Measurements from ENCODE around the gene NPPC.
A peak's percentile ranks its signal among the peaks of the same experiment; 100 is the strongest.

NPPC gene

GRCh38 chr2:231934441-231935206, 8.4 kb upstream of the NPPC start:
- no peak for DNase-seq

- no peak for DNase-seq
These were observed 7.8 kb upstream of the NPPC start for GRCh38 chr2:231933916-231934401.

GRCh38 chr2:231932985-231933915, 7.1 kb upstream of the NPPC start:
- no peak for DNase-seq

GRCh38 chr2:231932711-231932970, 6.4 kb upstream of the NPPC start:
- DNase-seq, result no peak

GRCh38 chr2:231931481-231931915, 5.3 kb upstream of the NPPC start:
- DNase-seq, result no peak

- DNase-seq, result no peak
These were observed 4.5 kb upstream of the NPPC start for GRCh38 chr2:231930593-231931281.

GRCh38 chr2:231929961-231930592, 3.9 kb upstream of the NPPC start:
- peak; percentile 17 for DNase-seq

- DNase-seq, result no peak
These were observed 2.9 kb upstream of the NPPC start for GRCh38 chr2:231928901-231929725.

GRCh38 chr2:231928481-231928880, 2.3 kb upstream of the NPPC start:
- DNase-seq, result no peak

- DNase-seq, result no peak
These were observed 1.3 kb upstream of the NPPC start for GRCh38 chr2:231927566-231927890.

- DNase-seq, result peak; percentile 16
These were observed 767 bp upstream of the NPPC start for GRCh38 chr2:231926761-231927565.

- peak; percentile 73 for DNase-seq
These were observed 655 bp downstream of the NPPC start for GRCh38 chr2:231925303-231926179.

GRCh38 chr2:231924889-231925275, 1.3 kb downstream of the NPPC start:
- no peak for DNase-seq

GRCh38 chr2:231923951-231924888, 2.0 kb downstream of the NPPC start:
- DNase-seq, result no peak

GRCh38 chr2:231923010-231923344, 3.2 kb downstream of the NPPC start:
- DNase-seq, result no peak

- DNase-seq, result no peak
These were observed 3.7 kb downstream of the NPPC start for GRCh38 chr2:231922311-231923009.

- no peak for DNase-seq
These were observed 5.4 kb downstream of the NPPC start for GRCh38 chr2:231920795-231921194.

- DNase-seq, result no peak
These were observed 5.8 kb downstream of the NPPC start for GRCh38 chr2:231920366-231920765.

Data from hematopoietic multipotent progenitor cell treated with erythropoietin and hydrocortisone succinate and interleukin-3 and kit ligand, for 8 days (in vitro differentiated cells).